Left cardiac atrium (tissue), 4 donors: ENCODE measurements around the gene GDNF. TPM values are rescaled to one million over a fixed set of nuclear protein-coding genes. Genes with fewer than 3 reads are reported as not detected.

Experiments
- ATAC-seq, 2 donors: fragments of 200-7000 bp; cut with Tn5 transposase; one replicate each; pipeline ENCODE4 v1.9.1; 2020; ENCODE audit warnings: mild to moderate bottlenecking in 2 of 2, moderate library complexity in 2 of 2
- DNase-seq: peaks from one replicate; pipeline ENCODE4 v3.0.0-alpha.2; 2020
- intact Hi-C, 2 donors: fragments of 100-400 bp; cut with DNase I; formaldehyde crosslinking; loops; one replicate each; pipeline versions ENCODE4 v1.14.1 to v1.15.1; 2022 to 2023
- total RNA-seq, 2 donors: library from RNA; stranded (reverse); fragmentation: NEBNext Ultra II Directional; extraction: Animal tissue kit (Norgen Biotek cat#: 25700); gene quantifications; one replicate each; pipeline ENCODE4 v1.2.1, GENCODE V29; 2021
- donor health status: DM: no; HTN: yes; CAD: no.
- donor health status: DM: no; HTN: yes; CAD: no; lungs with severe emphysema.
- donor health status: DM: yes; HTN: yes; CAD: no.
- donor health status: Dilated cardiomyopathy.

GDNF gene
- total RNA-seq, 2 donors from 2014 or later, result 0.18 to 0.26 TPM

DNA sequence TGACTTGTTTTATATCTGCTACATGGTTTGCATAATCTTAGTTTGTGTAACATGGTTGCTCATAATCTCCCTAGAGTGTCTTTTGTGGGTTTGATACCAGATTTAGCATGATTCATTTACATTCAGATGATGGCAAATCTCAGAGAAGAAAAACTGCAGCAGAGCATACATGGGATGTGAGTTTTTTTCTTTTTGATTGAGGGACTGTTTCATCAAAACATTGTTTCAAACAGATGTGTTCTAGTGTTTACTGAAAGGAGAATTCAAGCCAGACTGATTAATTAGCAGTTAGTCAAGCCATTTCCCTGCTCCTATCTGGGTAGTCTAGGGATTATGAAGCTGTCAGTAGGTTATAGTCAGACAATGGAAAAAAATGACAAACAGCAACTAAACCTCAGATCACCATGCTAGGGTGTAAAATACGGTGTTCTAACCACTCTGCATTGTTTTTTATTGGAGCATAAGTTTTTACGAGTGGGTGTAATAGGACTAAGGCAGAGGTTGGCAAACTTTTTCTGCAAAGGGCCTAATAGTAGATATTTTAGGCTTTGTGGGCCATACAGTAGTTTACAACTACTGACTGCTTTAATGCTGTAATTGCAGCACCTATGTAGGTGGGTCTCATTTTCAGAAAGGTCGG lies 10.5 kb upstream of the GDNF start:
- no peak for ATAC-seq
- DNase-seq, result no peak
- intact Hi-C loops, result no loop called here

DNA sequence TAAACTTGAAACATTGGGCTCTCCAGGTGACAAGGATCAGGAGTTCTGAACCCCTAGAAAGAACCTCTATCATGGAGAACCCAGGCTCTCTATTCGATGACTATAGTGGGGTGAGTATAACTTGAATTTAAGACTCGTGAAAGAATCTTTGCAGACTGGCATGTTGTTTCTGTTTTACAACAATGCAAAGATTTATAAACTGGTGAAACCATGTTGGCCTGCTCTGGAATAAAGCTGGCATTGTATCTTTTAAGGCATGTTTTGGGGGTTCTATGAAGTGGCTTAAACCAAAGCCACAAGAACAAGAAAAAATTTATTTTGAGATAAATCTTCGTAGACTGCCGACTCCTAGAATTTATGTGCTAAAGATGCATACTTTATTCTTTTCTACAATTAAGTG lies 9.8 kb upstream of the GDNF start:
- no peak for ATAC-seq
- intact Hi-C loops, result no loop called here
- no peak for DNase-seq

GRCh38 chr5:37847978-37848425 lies 8.2 kb upstream of the GDNF start:
- no peak for ATAC-seq
- DNase-seq, result no peak
- intact Hi-C loops, result no loop called here

DNA sequence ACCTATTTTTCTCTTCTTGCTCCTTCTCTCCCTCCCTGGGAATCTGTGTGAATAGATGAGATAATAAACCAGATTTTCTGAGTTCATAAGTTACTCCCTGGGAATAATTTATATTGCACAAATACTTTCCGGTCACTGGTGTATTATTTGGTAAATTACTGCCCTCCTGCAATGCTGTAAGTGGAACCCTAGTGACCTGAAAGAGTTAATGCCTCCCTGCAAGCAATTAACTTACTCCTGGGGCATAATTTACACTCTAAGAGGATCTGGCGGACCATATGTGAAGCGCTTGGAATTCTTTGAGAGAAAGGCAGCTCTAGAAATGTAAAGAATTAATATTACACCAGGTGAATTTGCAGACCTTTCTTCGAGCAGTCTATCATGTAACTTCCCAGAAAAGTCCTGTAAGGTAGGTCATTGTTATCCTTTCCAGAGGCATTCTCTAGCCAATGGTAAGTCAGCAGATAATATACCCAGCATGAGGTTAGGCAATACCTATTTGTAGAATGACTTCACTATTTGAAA lies 7.0 kb upstream of the GDNF start:
- intact Hi-C loops, result no loop called here
- ATAC-seq, result no peak
- DNase-seq, result no peak

- intact Hi-C loops, result no loop called here
- no peak for ATAC-seq
These were observed 4.2 kb upstream of the GDNF start for GRCh38 chr5:37844009-37844408.

GRCh38 chr5:37842048-37842447 lies 2.2 kb upstream of the GDNF start:
- intact Hi-C loops, result no loop called here
- ATAC-seq (no peak), DNase-seq (no peak)

More at GRCh38 chr5:37844009-37844408, 4.2 kb upstream of the GDNF start:
- DNase-seq, result no peak

- intact Hi-C loops, result no loop called here
- ATAC-seq (no peak), DNase-seq (no peak)
These were observed 1.4 kb upstream of the GDNF start for GRCh38 chr5:37841203-37841602.

- DNase-seq, result peak; percentile 58
- ATAC-seq, result peak; percentile 48 to 65
- intact Hi-C loops, result no loop called here
These were observed 503 bp upstream of the GDNF start for GRCh38 chr5:37840053-37841034.

DNA sequence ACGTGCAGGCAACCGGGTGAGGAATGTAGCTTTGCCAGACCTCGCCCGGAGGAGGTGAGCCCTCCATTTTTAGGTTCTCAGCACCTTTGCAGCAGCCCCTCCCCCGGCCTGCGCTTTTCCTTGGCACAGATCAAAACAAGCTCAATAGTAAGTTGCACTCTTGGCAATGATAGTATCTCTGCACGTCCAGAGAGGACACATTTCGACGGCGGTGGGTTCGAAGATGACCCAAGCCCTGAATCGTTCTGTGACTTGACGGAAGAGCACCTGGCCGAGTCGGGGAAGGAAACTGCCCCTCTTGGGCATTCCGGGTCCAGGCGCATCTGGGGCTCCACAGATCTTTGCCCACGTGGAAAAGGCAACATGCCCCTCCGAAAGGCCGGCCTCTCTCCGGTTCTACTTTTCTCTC lies 904 bp downstream of the GDNF start:
- DNase-seq (no peak), ATAC-seq (no peak)
- intact Hi-C loops, result loop anchor here (1.0 to 5.0 kb wide), 2 partner anchors 353 to 355 kb away; no protein-coding TSS in a partner anchor

- intact Hi-C loops, result loop anchor here (1.0 to 5.0 kb wide), 2 partner anchors 354 to 356 kb away; no protein-coding TSS in a partner anchor
- DNase-seq, result peak; percentile 36
- ATAC-seq, result peak in 1 of 2 donors; percentile 6
These were observed 1.5 kb downstream of the GDNF start for GRCh38 chr5:37838152-37838932.

GRCh38 chr5:37837414-37838032 lies 2.3 kb downstream of the GDNF start:
- DNase-seq (peak; percentile 82), ATAC-seq (peak; percentile 78 to 80)
- intact Hi-C loops, result loop anchor here (1.0 to 5.0 kb wide), 2 partner anchors 355 to 357 kb away; no protein-coding TSS in a partner anchor

GRCh38 chr5:37836592-37837413 lies 3.0 kb downstream of the GDNF start:
- DNase-seq (peak; percentile 33), ATAC-seq (peak; percentile 18 to 20)
- intact Hi-C loops, result loop anchor here in 1 of 2 donors (5.0 kb wide), 1 partner anchor 355 kb away; no protein-coding TSS in a partner anchor

DNA sequence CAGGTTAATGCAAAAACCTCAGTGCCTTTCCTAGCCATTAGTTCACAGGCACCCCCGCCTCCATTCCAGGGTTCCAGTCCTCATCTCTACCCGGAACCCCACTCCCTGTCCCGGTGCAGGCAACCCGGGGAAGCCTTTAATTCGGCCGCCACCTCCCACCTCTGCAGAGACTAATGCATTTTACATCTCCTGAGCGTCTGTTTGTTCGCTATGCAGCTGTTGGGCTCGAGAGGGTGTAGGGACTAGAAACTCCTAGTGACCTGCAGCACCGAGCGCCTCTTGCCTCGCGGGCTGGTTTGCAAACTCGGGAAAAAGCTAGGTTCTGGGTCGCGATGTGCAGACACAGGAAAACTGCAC lies 3.6 kb downstream of the GDNF start:
- DNase-seq (no peak), ATAC-seq (no peak)
- intact Hi-C loops, result loop anchor here in 1 of 2 donors (5.0 kb wide), 1 partner anchor 356 kb away; no protein-coding TSS in a partner anchor

DNA sequence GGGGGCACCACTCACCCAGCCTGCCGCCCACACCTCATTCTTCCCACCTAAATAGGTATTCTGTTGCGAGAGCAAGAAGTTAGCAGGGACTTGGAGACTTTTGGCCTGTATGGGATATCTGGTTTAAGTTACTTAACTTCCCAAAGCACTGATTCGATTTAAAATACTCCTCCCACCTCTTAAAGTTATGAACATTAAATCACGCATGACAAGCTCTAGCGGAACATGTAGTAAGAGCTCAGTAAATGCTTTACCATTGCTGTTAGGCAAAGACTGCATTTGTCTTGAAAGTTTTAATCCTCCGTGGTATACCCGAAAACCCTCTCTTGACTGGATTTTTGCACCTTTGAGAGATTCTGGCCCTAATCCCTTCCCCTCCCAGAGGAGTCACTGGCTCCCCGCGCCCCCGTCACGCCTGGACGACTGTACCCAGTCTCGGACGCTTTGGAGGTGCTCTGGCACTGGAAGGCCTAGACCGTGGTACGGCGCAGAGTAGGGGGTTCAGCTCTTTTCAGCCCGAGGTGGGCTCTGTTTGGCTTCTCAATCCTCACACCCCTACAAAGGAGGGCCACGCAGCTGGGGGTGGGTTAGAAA lies 4.4 kb downstream of the GDNF start:
- no peak for DNase-seq
- no peak for ATAC-seq
- intact Hi-C loops, result loop anchor here in 1 of 2 donors (5.0 kb wide), 1 partner anchor 357 kb away; no protein-coding TSS in a partner anchor

DNA sequence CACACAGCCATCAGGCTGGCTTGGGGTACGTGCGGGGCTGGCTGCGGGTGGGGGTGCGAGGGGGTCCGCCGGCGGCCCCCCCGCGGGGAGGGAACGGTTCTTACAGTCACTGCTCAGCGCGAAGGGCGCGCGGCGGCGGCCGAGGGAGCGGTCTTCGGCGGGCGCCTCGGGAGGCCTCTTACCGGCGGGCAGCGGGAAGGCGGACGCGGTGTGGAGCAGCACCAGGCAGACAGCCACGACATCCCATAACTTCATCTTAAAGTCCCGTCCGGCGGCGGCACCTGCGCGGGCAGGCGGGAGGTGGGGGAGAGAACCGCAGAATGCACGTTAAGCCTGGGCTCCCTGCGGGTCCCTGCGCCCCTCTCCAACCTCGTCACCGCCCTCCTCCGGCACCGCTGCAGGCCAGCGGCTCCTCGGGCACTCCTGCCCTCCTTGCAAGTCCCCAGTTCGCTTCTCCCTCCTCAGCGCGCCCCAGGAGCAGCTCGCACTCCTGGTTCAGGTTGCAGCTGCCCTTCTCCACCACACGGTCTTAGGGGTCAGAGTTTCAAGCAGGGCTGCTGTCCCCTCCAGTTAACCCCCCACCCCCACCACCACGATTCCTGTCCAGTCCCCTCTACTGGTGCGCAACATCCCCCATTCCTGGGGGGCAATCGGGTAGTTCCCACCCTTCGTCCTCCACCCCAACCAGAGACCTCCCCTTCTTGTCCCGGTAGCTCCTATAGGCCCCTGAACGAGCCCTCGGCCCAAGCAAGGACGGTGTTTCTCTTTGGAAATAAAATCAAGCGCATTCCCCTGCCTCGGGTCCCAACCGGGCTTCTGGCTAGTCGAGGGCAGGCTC lies 5.1 kb downstream of the GDNF start:
- ATAC-seq (no peak), DNase-seq (no peak)
- intact Hi-C loops, result loop anchor here in 1 of 2 donors (5.0 kb wide), 1 partner anchor 358 kb away; no protein-coding TSS in a partner anchor

GRCh38 chr5:37833990-37834389 lies 5.9 kb downstream of the GDNF start:
- ATAC-seq, result no peak
- intact Hi-C loops, result no loop called here
- no peak for DNase-seq
